CD4-positive, alpha-beta T cell treated with Interleukin-4 for 4 hours (primary cell): Measurements from ENCODE around the gene ABCA4.
"Not testable (repeated sequence)": the region's sequence is repeated elsewhere in the genome, so short reads cannot be mapped to it uniquely, and the experiment has no call there.

Experiments
- DNase-seq: peaks from one replicate; pipeline ENCODE4 v3.0.0-alpha.2; 2020

The ABCA4 gene

GRCh38 chr1:94120991-94121390 lies at the start of gene ABCA4:
ABCA4 (minus strand) TSS chr1:94121148; CDS start chr1:94121045, 103 bp downstream.
- DNase-seq = no peak

GRCh38 chr1:94169126-94169525 lies 48.2 kb upstream of the ABCA4 start:
- no peak for DNase-seq

- no peak for DNase-seq
Measured at GRCh38 chr1:94165843-94166242, 44.9 kb upstream of the ABCA4 start.

GRCh38 chr1:94164885-94165284 lies 43.9 kb upstream of the ABCA4 start:
- not testable (repeated sequence) for DNase-seq

- DNase-seq = not testable (repeated sequence)
Measured at GRCh38 chr1:94164121-94164520, 43.2 kb upstream of the ABCA4 start.

GRCh38 chr1:94163249-94163648 lies 42.3 kb upstream of the ABCA4 start:
- not testable (repeated sequence) for DNase-seq

GRCh38 chr1:94160811-94161210 lies 39.9 kb upstream of the ABCA4 start:
- no peak for DNase-seq

- no peak for DNase-seq
Measured at GRCh38 chr1:94156096-94156625, 35.2 kb upstream of the ABCA4 start.

- no peak for DNase-seq
Measured at GRCh38 chr1:94154989-94155388, 34.0 kb upstream of the ABCA4 start.

GRCh38 chr1:94153133-94153532 lies 32.2 kb upstream of the ABCA4 start:
- DNase-seq = no peak

- DNase-seq = not testable (repeated sequence)
Measured at GRCh38 chr1:94149166-94149565, 28.2 kb upstream of the ABCA4 start.

- no peak for DNase-seq
Measured at GRCh38 chr1:94146273-94146672, 25.3 kb upstream of the ABCA4 start.

GRCh38 chr1:94144836-94145235 lies 23.9 kb upstream of the ABCA4 start:
- no peak for DNase-seq

GRCh38 chr1:94143809-94144176 lies 22.8 kb upstream of the ABCA4 start:
- no peak for DNase-seq

- no peak for DNase-seq
Measured at GRCh38 chr1:94143173-94143808, 22.3 kb upstream of the ABCA4 start.

GRCh38 chr1:94142583-94142982 lies 21.6 kb upstream of the ABCA4 start:
- no peak for DNase-seq

GRCh38 chr1:94142022-94142421 lies 21.1 kb upstream of the ABCA4 start:
- DNase-seq = no peak

- DNase-seq = no peak
Measured at GRCh38 chr1:94132111-94132510, 11.2 kb upstream of the ABCA4 start.

GRCh38 chr1:94130851-94131595 lies 10.1 kb upstream of the ABCA4 start:
- no peak for DNase-seq

- DNase-seq = no peak
Measured at GRCh38 chr1:94126651-94127050, 5.7 kb upstream of the ABCA4 start.

- no peak for DNase-seq
Measured at GRCh38 chr1:94125551-94126514, 4.9 kb upstream of the ABCA4 start.

- DNase-seq = no peak
Measured at GRCh38 chr1:94124538-94124937, 3.6 kb upstream of the ABCA4 start.
